RPMI8226 (cell line): ENCODE results near the gene NAIF1.
"Not testable (repeated sequence)": the region's sequence is repeated elsewhere in the genome, so short reads cannot be mapped to it uniquely, and the experiment has no call there.

ENCODE experiments used
- DNase-seq: peaks from one replicate; pipeline ENCODE4 v3.0.0-alpha.2; 2015

NAIF1 gene

GRCh38 chr9:128066713-128067644 is at the start of gene NAIF1:
NAIF1 (minus strand) TSS chr9:128067320; CDS start chr9:128067101, 219 bp downstream.
- peak; percentile 99 for DNase-seq

GRCh38 chr9:128116104-128117083 is 49.3 kb upstream of the NAIF1 start:
- DNase-seq: no peak

GRCh38 chr9:128115187-128116103 is 48.3 kb upstream of the NAIF1 start:
- DNase-seq: no peak

GRCh38 chr9:128114326-128115186 is 47.4 kb upstream of the NAIF1 start:
- no peak for DNase-seq

GRCh38 chr9:128113526-128114325 is 46.6 kb upstream of the NAIF1 start:
- no peak for DNase-seq

- DNase-seq: not testable (repeated sequence)
Observed at GRCh38 chr9:128111726-128112125, 44.6 kb upstream of the NAIF1 start.

GRCh38 chr9:128109050-128109709 is 42.1 kb upstream of the NAIF1 start:
- DNase-seq: no peak

GRCh38 chr9:128108269-128109049 is 41.3 kb upstream of the NAIF1 start:
- DNase-seq: no peak

GRCh38 chr9:128107468-128108268 is 40.5 kb upstream of the NAIF1 start:
- DNase-seq: no peak

- no peak for DNase-seq
Observed at GRCh38 chr9:128106940-128107467, 39.9 kb upstream of the NAIF1 start.

- no peak for DNase-seq
Observed at GRCh38 chr9:128106181-128106939, 39.2 kb upstream of the NAIF1 start.

- DNase-seq: no peak
Observed at GRCh38 chr9:128105538-128106175, 38.5 kb upstream of the NAIF1 start.

GRCh38 chr9:128104171-128104618 is 37.1 kb upstream of the NAIF1 start:
- DNase-seq: no peak

GRCh38 chr9:128103589-128103962 is 36.5 kb upstream of the NAIF1 start:
- DNase-seq: no peak

GRCh38 chr9:128102861-128103588 is 35.9 kb upstream of the NAIF1 start:
- no peak for DNase-seq

GRCh38 chr9:128102196-128102595 is 35.1 kb upstream of the NAIF1 start:
- DNase-seq: no peak
